OCI-LY7 (cell line): ENCODE data around the gene LEPROT. TPM values are rescaled to one million over a fixed set of nuclear protein-coding genes. Genes with fewer than 3 reads are reported as not detected.
"Not testable (repeated sequence)": the region's sequence is repeated elsewhere in the genome, so short reads cannot be mapped to it uniquely, and the experiment has no call there.

Experiments used
- BruUV-seq: library from RNA; stranded (reverse); fragments of 400-500 nt; replicated peaks from 2 replicates; lab custom pipeline; 2021; lab: Mats Ljungman, UMichigan
- CTCF ChIA-PET: fragments of 300-600 bp; sonication (Branson Sonifier 250); formaldehyde crosslinking; loops from one replicate; lab custom pipeline; 2022; ENCODE audit warnings: antibody characterized with exemption; ENCODE audit not compliant: unreplicated experiment; lab: Charles Lee
- POLR2A ChIA-PET: fragments of 300-600 bp; sonication (Branson Sonifier 250); formaldehyde crosslinking; loops from one replicate; lab custom pipeline; 2022; ENCODE audit warnings: antibody characterized with exemption; lab: Charles Lee
- DNase-seq: peaks from one replicate; pipeline ENCODE4 v3.0.0-alpha.2; 2015; ENCODE audit warnings: low spot score
- H2AFZ ChIP-seq: fragments of 200-600 bp; sonication (generic), shearing (Covaris generic); 2 replicates; pipeline ENCODE4 v1.6.1; 2014; ENCODE audit warnings: mild to moderate bottlenecking, antibody characterized with exemption, low read length, moderate library complexity
- H3K27ac ChIP-seq: fragments of 200-600 bp; sonication (generic); 2 replicates; pipeline ENCODE4 v1.5.1; 2014; ENCODE audit warnings: mixed run types, low read depth, mild to moderate bottlenecking, moderate library complexity, low read length, inconsistent platforms; ENCODE audit not compliant: poor library complexity, severe bottlenecking
- H3K36me3 ChIP-seq: fragments of 200-600 bp; sonication (generic); 2 replicates; pipeline ENCODE4 v1.6.1; 2014; ENCODE audit warnings: mild to moderate bottlenecking, antibody characterized with exemption, low read length, moderate library complexity, mixed read lengths; ENCODE audit not compliant: insufficient read depth
- H3K4me1 ChIP-seq: fragments of 200-600 bp; sonication (generic); 2 replicates; pipeline ENCODE4 v1.5.1; 2014; ENCODE audit warnings: mild to moderate bottlenecking, low read length; ENCODE audit not compliant: insufficient read depth, poor library complexity, severe bottlenecking
- H3K4me2 ChIP-seq: fragments of 200-600 bp; sonication (generic); 2 replicates; pipeline ENCODE4 v1.6.1; 2014; ENCODE audit warnings: mild to moderate bottlenecking, low read length
- H3K4me3 ChIP-seq: fragments of 200-600 bp; sonication (generic); 2 replicates; pipeline ENCODE4 v1.5.1; 2014; ENCODE audit warnings: mild to moderate bottlenecking, low read depth, low read length; ENCODE audit not compliant: poor library complexity, severe bottlenecking
- H3K79me2 ChIP-seq: fragments of 200-600 bp; sonication (generic); 2 replicates; pipeline ENCODE4 v1.6.1; 2016; ENCODE audit warnings: low read depth, mild to moderate bottlenecking, low read length, moderate library complexity, mixed read lengths; ENCODE audit not compliant: insufficient read depth
- H3K9me2 ChIP-seq: fragments of 200-600 bp; sonication (generic); 2 replicates; pipeline ENCODE4 v1.6.1; 2016; ENCODE audit warnings: mild to moderate bottlenecking, low read length, mixed read lengths; ENCODE audit not compliant: insufficient read depth
- H3K9me3 ChIP-seq: fragments of 200-600 bp; sonication (generic); 2 replicates; pipeline ENCODE4 v1.6.1; 2014; ENCODE audit warnings: mild to moderate bottlenecking, mixed run types, low read length, mixed read lengths
- H4K20me1 ChIP-seq: fragments of 200-600 bp; sonication (generic); 2 replicates; pipeline ENCODE4 v1.6.1; 2014; ENCODE audit warnings: mild to moderate bottlenecking, antibody characterized with exemption, low read length, moderate library complexity, mixed read lengths; ENCODE audit not compliant: insufficient read depth
- EZH2phosphoT487 ChIP-seq: fragments of 200-600 bp; sonication (generic); IDR thresholded peaks from 2 replicates; pipeline ENCODE4 v1.6.1; 2018; ENCODE audit warnings: low read depth, borderline replicate concordance, mild to moderate bottlenecking, mixed run types, antibody characterized with exemption, low read length, moderate library complexity, mixed read lengths
- intact Hi-C: fragments of 100-400 bp; cut with micrococcal nuclease; formaldehyde crosslinking; loops from one replicate; pipeline ENCODE4 v1.10.0; 2022; ENCODE audit not compliant: unreplicated experiment
- total RNA-seq, 2 experiments: library from RNA; depleted of rRNA in 1 of 2; stranded (reverse); fragments of >200 nt in 1 of 2; shearing (Covaris generic) in 1 of 2; gene quantifications; 2 replicates each; pipeline ENCODE4 v1.2.3, GENCODE V29; 2014 to 2022
- TF ChIP-seq, protein P1 (sequence below): fragments of 200-600 bp; sonication (generic); conservative IDR thresholded peaks from 2 replicates; pipeline ENCODE4 v1.5.1; 2014; ENCODE audit warnings: mild to moderate bottlenecking, antibody characterized with exemption, low read length, moderate library complexity, mixed read lengths

LEPROT gene
- total RNA-seq, 2 experiments from 2014 or later = 14.5 to 22.7 TPM

DNA sequence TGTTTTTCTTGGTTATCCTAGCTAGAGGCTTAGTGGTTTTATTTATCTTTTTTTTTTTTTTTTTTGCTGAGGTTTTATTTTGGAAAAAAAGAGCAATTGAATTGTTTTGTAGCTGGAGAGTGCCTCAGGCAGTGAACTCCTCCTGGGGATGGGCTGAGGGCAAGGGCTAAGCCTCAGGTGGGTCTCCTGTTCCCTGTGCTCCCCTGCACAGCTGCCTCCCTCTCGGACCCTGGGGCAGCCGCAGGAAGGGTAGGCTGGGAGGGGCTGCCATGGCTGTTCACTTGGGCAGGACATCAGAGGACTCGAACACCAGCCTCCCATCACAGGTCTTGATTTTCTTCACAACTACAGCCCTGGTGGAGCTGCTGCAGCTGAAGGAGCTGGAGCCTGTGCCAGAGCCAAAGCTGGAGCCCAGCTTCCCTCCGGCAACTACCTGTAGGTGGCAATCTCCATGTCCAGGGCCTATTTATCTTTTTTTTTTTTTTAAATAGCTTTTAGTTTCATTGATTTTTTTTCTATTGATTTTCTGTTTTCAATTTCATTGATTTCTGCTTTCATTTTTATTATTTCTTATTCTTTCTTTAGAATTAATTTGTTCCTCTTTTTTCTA lies 28.9 kb downstream of the LEPROT start:
- H3K9me2 ChIP-seq = no peaks in the 10 kb centered on the region
- H3K79me2 ChIP-seq = no peaks in the 10 kb centered on the region
- H3K4me3 ChIP-seq = no peak overlapping the region
- no peak overlapping the region for H3K4me2 ChIP-seq
- TF ChIP-seq EZH2phosphoT487 = no peak
- TF ChIP-seq, protein P1, sequence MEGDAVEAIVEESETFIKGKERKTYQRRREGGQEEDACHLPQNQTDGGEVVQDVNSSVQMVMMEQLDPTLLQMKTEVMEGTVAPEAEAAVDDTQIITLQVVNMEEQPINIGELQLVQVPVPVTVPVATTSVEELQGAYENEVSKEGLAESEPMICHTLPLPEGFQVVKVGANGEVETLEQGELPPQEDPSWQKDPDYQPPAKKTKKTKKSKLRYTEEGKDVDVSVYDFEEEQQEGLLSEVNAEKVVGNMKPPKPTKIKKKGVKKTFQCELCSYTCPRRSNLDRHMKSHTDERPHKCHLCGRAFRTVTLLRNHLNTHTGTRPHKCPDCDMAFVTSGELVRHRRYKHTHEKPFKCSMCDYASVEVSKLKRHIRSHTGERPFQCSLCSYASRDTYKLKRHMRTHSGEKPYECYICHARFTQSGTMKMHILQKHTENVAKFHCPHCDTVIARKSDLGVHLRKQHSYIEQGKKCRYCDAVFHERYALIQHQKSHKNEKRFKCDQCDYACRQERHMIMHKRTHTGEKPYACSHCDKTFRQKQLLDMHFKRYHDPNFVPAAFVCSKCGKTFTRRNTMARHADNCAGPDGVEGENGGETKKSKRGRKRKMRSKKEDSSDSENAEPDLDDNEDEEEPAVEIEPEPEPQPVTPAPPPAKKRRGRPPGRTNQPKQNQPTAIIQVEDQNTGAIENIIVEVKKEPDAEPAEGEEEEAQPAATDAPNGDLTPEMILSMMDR = no peak
- H2AFZ ChIP-seq = no peak overlapping the region
- no TSS peak for BruUV-seq
- intact Hi-C loops = no loop called here
- no peak for DNase-seq
- no peaks in the 10 kb centered on the region for H3K9me3 ChIP-seq
- no peaks in the 10 kb centered on the region for H4K20me1 ChIP-seq
- no peak overlapping the region for H3K27ac ChIP-seq
- H3K36me3 ChIP-seq = no peaks in the 10 kb centered on the region
- no peaks in the 10 kb centered on the region for H3K4me1 ChIP-seq
- ChIA-PET CTCF (no interaction called here), POLR2A (interaction anchor here (0.6 kb wide), 1 partner anchor 128 kb away, joined by 3 read pairs; no protein-coding TSS in a partner anchor)

DNA sequence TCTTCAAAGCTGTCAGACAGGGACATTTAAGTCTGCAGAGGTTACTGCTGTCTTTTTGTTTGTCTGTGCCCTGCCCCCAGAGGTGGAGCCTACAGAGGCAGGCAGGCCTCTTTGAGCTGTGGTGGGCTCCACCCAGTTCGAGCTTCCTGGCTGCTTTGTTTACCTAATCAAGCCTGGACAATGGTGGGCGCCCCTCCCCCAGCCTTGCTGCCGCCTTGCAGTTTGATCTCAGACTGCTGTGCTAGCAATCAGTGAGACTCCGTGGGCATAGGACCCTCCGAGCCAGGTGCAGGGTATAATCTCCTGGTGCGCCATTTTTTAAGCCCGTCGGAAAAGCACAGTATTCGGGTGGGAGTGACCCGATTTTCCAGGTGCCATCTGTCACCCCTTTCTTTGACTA lies 35.2 kb downstream of the LEPROT start:
- intact Hi-C loops, H3K36me3 ChIP-seq, DNase-seq, H3K4me2 ChIP-seq, CTCF ChIA-PET, H2AFZ ChIP-seq, H3K4me1 ChIP-seq, H3K4me3 ChIP-seq, H4K20me1 ChIP-seq, H3K27ac ChIP-seq, BruUV-seq, H3K9me2 ChIP-seq, POLR2A ChIA-PET, H3K9me3 ChIP-seq, H3K79me2 ChIP-seq: not testable (repeated sequence)

DNA sequence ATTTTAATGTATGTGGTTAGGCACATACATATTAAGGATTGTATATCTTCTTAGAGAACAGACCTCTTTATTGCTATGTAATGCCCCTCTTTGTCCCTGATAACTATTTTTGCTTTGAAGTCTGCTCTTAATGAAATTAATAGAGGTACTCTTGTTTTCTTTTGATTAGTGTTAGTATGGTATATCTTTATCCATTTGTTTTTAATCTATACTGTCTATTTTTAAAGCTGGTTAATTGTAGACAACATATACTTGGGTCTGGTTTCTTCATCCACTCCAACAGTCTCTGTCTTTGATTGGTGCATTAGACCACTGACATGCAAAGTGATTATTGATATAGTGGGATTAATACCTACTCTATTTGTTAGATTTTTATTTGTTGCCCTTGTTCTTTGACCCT lies 36.0 kb downstream of the LEPROT start:
- BruUV-seq = no TSS peak
- POLR2A ChIA-PET = no interaction called here
- DNase-seq = no peak
- H3K36me3 ChIP-seq = no peaks in the 10 kb centered on the region
- H3K27ac ChIP-seq = no peak overlapping the region
- no peaks in the 10 kb centered on the region for H3K9me2 ChIP-seq
- H2AFZ ChIP-seq = no peak overlapping the region
- H3K9me3 ChIP-seq = no peaks in the 10 kb centered on the region
- H3K4me1 ChIP-seq = no peaks in the 10 kb centered on the region
- H3K4me3 ChIP-seq = no peak overlapping the region
- H3K79me2 ChIP-seq = no peaks in the 10 kb centered on the region
- TF ChIP-seq EZH2phosphoT487 = no peak
- TF ChIP-seq, protein P1 = no peak
- H4K20me1 ChIP-seq = no peaks in the 10 kb centered on the region
- H3K4me2 ChIP-seq = no peak overlapping the region
- CTCF ChIA-PET = no interaction called here
- intact Hi-C loops = no loop called here
